GM13976 (cell line): ENCODE results near the gene BACE2.

Source experiments
- DNase-seq: peaks from one replicate; pipeline ENCODE4 v3.0.0; 2012; ENCODE audit warnings: low spot score
- CTCF ChIP-seq: IDR thresholded peaks from 2 replicates; pipeline ENCODE4 v1.5.1; 2012; ENCODE audit warnings: borderline replicate concordance, mild to moderate bottlenecking; ENCODE audit not compliant: insufficient read depth; ENCODE audit errors: extremely low read depth, missing control alignments, control extremely low read depth
- in situ Hi-C: fragments of 300-500 bp; cut with MboI; formaldehyde crosslinking; loops from one replicate; pipeline ENCODE4 v1.12.0; 2022; ENCODE audit warnings: low sequenced_read_pairs, mixed read lengths, inconsistent platforms; ENCODE audit not compliant: unreplicated experiment

The BACE2 gene

GRCh38 chr21:41207401-41208375 lies 39.7 kb downstream of the BACE2 start:
- in situ Hi-C loops = no loop called here
- DNase-seq = no peak
- no peak for TF ChIP-seq CTCF

GRCh38 chr21:41208376-41208763 lies 40.4 kb downstream of the BACE2 start:
- TF ChIP-seq CTCF = no peak
- no peak for DNase-seq
- in situ Hi-C loops = no loop called here

GRCh38 chr21:41209016-41209619 lies 41.2 kb downstream of the BACE2 start:
- no peak for DNase-seq
- in situ Hi-C loops = no loop called here
- no peak for TF ChIP-seq CTCF

- no peak for DNase-seq
- no peak for TF ChIP-seq CTCF
- in situ Hi-C loops = no loop called here
These were observed 42.6 kb downstream of the BACE2 start for GRCh38 chr21:41210426-41211059.

- in situ Hi-C loops = no loop called here
- TF ChIP-seq CTCF = no peak
- DNase-seq = no peak
These were observed 43.3 kb downstream of the BACE2 start for GRCh38 chr21:41211060-41211805.

GRCh38 chr21:41213021-41213420 lies 45.1 kb downstream of the BACE2 start:
- TF ChIP-seq CTCF = no peak
- in situ Hi-C loops = no loop called here
- no peak for DNase-seq
